Mesothelial cell of epicardium (in vitro differentiated cells): ENCODE measurements around the gene CCDC51. TPM values are rescaled to one million over a fixed set of nuclear protein-coding genes. Genes with fewer than 3 reads are reported as not detected.
"Not testable (repeated sequence)": the region's sequence is repeated elsewhere in the genome, so short reads cannot be mapped to it uniquely, and the experiment has no call there.

Experiments
- DNase-seq, 2 experiments: peaks; one replicate each; pipeline ENCODE4 v3.0.0; 2021; ENCODE audit warnings: low spot score in 2 of 2; ENCODE audit not compliant: unreplicated experiment in 2 of 2
- H3K27ac Mint-ChIP-seq: 2 replicates; pipeline ENCODE4 v1.8.0; 2021; ENCODE audit warnings: mixed read lengths
- H3K27me3 Mint-ChIP-seq: 2 replicates; pipeline ENCODE4 v1.8.0; 2021; ENCODE audit warnings: low read depth, mixed read lengths
- H3K36me3 Mint-ChIP-seq: 2 replicates; pipeline ENCODE4 v1.8.0; 2021; ENCODE audit warnings: mixed read lengths
- H3K4me1 Mint-ChIP-seq: 2 replicates; pipeline ENCODE4 v1.8.0; 2021; ENCODE audit warnings: mixed read lengths
- H3K4me3 Mint-ChIP-seq: 2 replicates; pipeline ENCODE4 v1.8.0; 2021; ENCODE audit warnings: mild to moderate bottlenecking, moderate library complexity, mixed read lengths
- H3K9me3 Mint-ChIP-seq: 2 replicates; pipeline ENCODE4 v1.8.0; 2021; ENCODE audit warnings: mixed read lengths
- CTCF ChIP-seq: fragments of 200-600 bp; sonication (generic); IDR thresholded peaks from one replicate; pipeline ENCODE4 v1.5.0; 2021; ENCODE audit warnings: antibody characterized with exemption; ENCODE audit not compliant: unreplicated experiment
- total RNA-seq: library from RNA; stranded (reverse); gene quantifications from 3 replicates; pipeline ENCODE4 v1.2.1, GENCODE V29; 2021

The CCDC51 gene
- total RNA-seq, 1 donor from 2014 or later: 11.5 TPM

GRCh38 chr3:48463703-48464102, 23.8 kb upstream of the CCDC51 start:
- DNase-seq: no peak
- H3K4me1 Mint-ChIP-seq: peaks cover 16% of the 10 kb centered on the region
- no peak for TF ChIP-seq CTCF
- H3K4me3 Mint-ChIP-seq: no peak overlapping the region
- H3K27ac Mint-ChIP-seq: no peak overlapping the region
- H3K27me3 Mint-ChIP-seq: no peaks in the 10 kb centered on the region
- peaks cover 8% of the 10 kb centered on the region for H3K36me3 Mint-ChIP-seq
- no peaks in the 10 kb centered on the region for H3K9me3 Mint-ChIP-seq

- H3K36me3 Mint-ChIP-seq: not testable (repeated sequence)
These were observed 21.8 kb upstream of the CCDC51 start for GRCh38 chr3:48461767-48462166.

GRCh38 chr3:48460517-48460902, 20.6 kb upstream of the CCDC51 start:
- Mint-ChIP-seq H3K4me3 (no peak overlapping the region), H3K4me1 (peaks cover 2% of the 10 kb centered on the region), H3K36me3 (peaks cover 3% of the 10 kb centered on the region), H3K9me3 (no peaks in the 10 kb centered on the region), H3K27me3 (no peaks in the 10 kb centered on the region), H3K27ac (no peak overlapping the region)
- no peak for DNase-seq
- no peak for TF ChIP-seq CTCF

More at GRCh38 chr3:48461767-48462166, 21.8 kb upstream of the CCDC51 start:
- H3K4me3 Mint-ChIP-seq, H3K27ac Mint-ChIP-seq, H3K27me3 Mint-ChIP-seq, DNase-seq, H3K9me3 Mint-ChIP-seq: not testable (repeated sequence)
- H3K4me1 Mint-ChIP-seq: peaks cover 13% of the 10 kb centered on the region

GRCh38 chr3:48459773-48460516, 20.0 kb upstream of the CCDC51 start:
- Mint-ChIP-seq H3K4me3 (no peak overlapping the region), H3K27me3 (no peaks in the 10 kb centered on the region), H3K9me3 (no peaks in the 10 kb centered on the region), H3K27ac (no peak overlapping the region), H3K4me1 (no peaks in the 10 kb centered on the region), H3K36me3 (peaks cover 6% of the 10 kb centered on the region)
- DNase-seq: no peak
- TF ChIP-seq CTCF: no peak

GRCh38 chr3:48459331-48459730, 19.4 kb upstream of the CCDC51 start:
- H3K4me3 Mint-ChIP-seq: no peak overlapping the region
- peaks cover 8% of the 10 kb centered on the region for H3K36me3 Mint-ChIP-seq
- H3K27ac Mint-ChIP-seq: no peak overlapping the region
- H3K27me3 Mint-ChIP-seq: no peaks in the 10 kb centered on the region
- H3K9me3 Mint-ChIP-seq: no peaks in the 10 kb centered on the region
- TF ChIP-seq CTCF: no peak
- H3K4me1 Mint-ChIP-seq: no peaks in the 10 kb centered on the region
- no peak for DNase-seq

- Mint-ChIP-seq H3K4me3 (no peak overlapping the region), H3K27me3 (no peaks in the 10 kb centered on the region), H3K4me1 (no peaks in the 10 kb centered on the region), H3K36me3 (peaks cover 16% of the 10 kb centered on the region), H3K9me3 (no peaks in the 10 kb centered on the region), H3K27ac (no peak overlapping the region)
- DNase-seq: no peak
- TF ChIP-seq CTCF: no peak
These were observed 16.5 kb upstream of the CCDC51 start for GRCh38 chr3:48456456-48456855.
